Measurements from ENCODE around the gene TBC1D16.
"Not testable (repeated sequence)": the region's sequence is repeated elsewhere in the genome, so short reads cannot be mapped to it uniquely, and the experiment has no call there.

Gene TBC1D16

GRCh38 chr17:79913896-79914812, 121.5 kb downstream of the TBC1D16 start:
- no peak for DNase-seq (ENCODE audit: low read depth, low spot score)
- H3K4me3 ChIP-seq (ENCODE audit: low read length) = no peak overlapping the region

- H3K4me3 ChIP-seq (ENCODE audit: low read length) = no peak overlapping the region
- no peak for DNase-seq (ENCODE audit: low read depth, low spot score)
These were observed 122.2 kb downstream of the TBC1D16 start for GRCh38 chr17:79913451-79913850.

GRCh38 chr17:79912552-79913330, 122.9 kb downstream of the TBC1D16 start:
- no peak for DNase-seq (ENCODE audit: low read depth, low spot score)
- no peak overlapping the region for H3K4me3 ChIP-seq (ENCODE audit: low read length)

GRCh38 chr17:79911430-79912399, 124.0 kb downstream of the TBC1D16 start:
- no peak for DNase-seq (ENCODE audit: low read depth, low spot score)
- H3K4me3 ChIP-seq (ENCODE audit: low read length) = no peak overlapping the region

- no peak for DNase-seq (ENCODE audit: low read depth, low spot score)
- H3K4me3 ChIP-seq (ENCODE audit: low read length) = no peak overlapping the region
These were observed 124.7 kb downstream of the TBC1D16 start for GRCh38 chr17:79910985-79911361.

GRCh38 chr17:79909121-79909520, 126.6 kb downstream of the TBC1D16 start:
- H3K4me3 ChIP-seq (ENCODE audit: low read length) = no peak overlapping the region
- DNase-seq (ENCODE audit: low read depth, low spot score) = no peak

- H3K4me3 ChIP-seq (ENCODE audit: low read length) = no peak overlapping the region
- no peak for DNase-seq (ENCODE audit: low read depth, low spot score)
These were observed 127.8 kb downstream of the TBC1D16 start for GRCh38 chr17:79907850-79908249.

- H3K4me3 ChIP-seq (ENCODE audit: low read length) = no peak overlapping the region
- no peak for DNase-seq (ENCODE audit: low read depth, low spot score)
These were observed 128.4 kb downstream of the TBC1D16 start for GRCh38 chr17:79907217-79907715.

- H3K4me3 ChIP-seq (ENCODE audit: low read length) = no peak overlapping the region
- no peak for DNase-seq (ENCODE audit: low read depth, low spot score)
These were observed 129.8 kb downstream of the TBC1D16 start for GRCh38 chr17:79905832-79906231.

- no peak overlapping the region for H3K4me3 ChIP-seq (ENCODE audit: low read length)
- DNase-seq (ENCODE audit: low read depth, low spot score) = no peak
These were observed 130.8 kb downstream of the TBC1D16 start for GRCh38 chr17:79904865-79905264.

GRCh38 chr17:79902146-79902791, 133.4 kb downstream of the TBC1D16 start:
- no peak overlapping the region for H3K4me3 ChIP-seq (ENCODE audit: low read length)
- no peak for DNase-seq (ENCODE audit: low read depth, low spot score)

- H3K4me3 ChIP-seq (ENCODE audit: low read length) = no peak overlapping the region
- DNase-seq (ENCODE audit: low read depth, low spot score) = no peak
These were observed 134.5 kb downstream of the TBC1D16 start for GRCh38 chr17:79901131-79901530.

- no peak for DNase-seq (ENCODE audit: low read depth, low spot score)
- H3K4me3 ChIP-seq (ENCODE audit: low read length) = no peak overlapping the region
These were observed 136.1 kb downstream of the TBC1D16 start for GRCh38 chr17:79899584-79899983.

- no peak overlapping the region for H3K4me3 ChIP-seq (ENCODE audit: low read length)
- DNase-seq (ENCODE audit: low read depth, low spot score) = no peak
These were observed 138.2 kb downstream of the TBC1D16 start for GRCh38 chr17:79897243-79898063.

GRCh38 chr17:79893457-79893856, 142.2 kb downstream of the TBC1D16 start:
- DNase-seq (ENCODE audit: low read depth, low spot score); H3K4me3 ChIP-seq (ENCODE audit: low read length): not testable (repeated sequence)

GRCh38 chr17:79892457-79893241, 143.0 kb downstream of the TBC1D16 start:
- no peak overlapping the region for H3K4me3 ChIP-seq (ENCODE audit: low read length)
- DNase-seq (ENCODE audit: low read depth, low spot score) = no peak

GRCh38 chr17:79891113-79891730, 144.4 kb downstream of the TBC1D16 start:
- no peak for DNase-seq (ENCODE audit: low read depth, low spot score)
- H3K4me3 ChIP-seq (ENCODE audit: low read length) = no peak overlapping the region

Data from Jurkat, Clone E6-1 (cell line).